ENCODE results near the gene TRAPPC10. TPM values are rescaled to one million over a fixed set of nuclear protein-coding genes. Genes with fewer than 3 reads are reported as not detected.
A peak's percentile ranks its signal among the peaks of the same experiment; 100 is the strongest.

The TRAPPC10 gene
- total RNA-seq, 3 donors from 2014 or later (not counting 1 experiment from before 2014, with no cell fraction given): 187 to 232 (median 213) TPM

DNA sequence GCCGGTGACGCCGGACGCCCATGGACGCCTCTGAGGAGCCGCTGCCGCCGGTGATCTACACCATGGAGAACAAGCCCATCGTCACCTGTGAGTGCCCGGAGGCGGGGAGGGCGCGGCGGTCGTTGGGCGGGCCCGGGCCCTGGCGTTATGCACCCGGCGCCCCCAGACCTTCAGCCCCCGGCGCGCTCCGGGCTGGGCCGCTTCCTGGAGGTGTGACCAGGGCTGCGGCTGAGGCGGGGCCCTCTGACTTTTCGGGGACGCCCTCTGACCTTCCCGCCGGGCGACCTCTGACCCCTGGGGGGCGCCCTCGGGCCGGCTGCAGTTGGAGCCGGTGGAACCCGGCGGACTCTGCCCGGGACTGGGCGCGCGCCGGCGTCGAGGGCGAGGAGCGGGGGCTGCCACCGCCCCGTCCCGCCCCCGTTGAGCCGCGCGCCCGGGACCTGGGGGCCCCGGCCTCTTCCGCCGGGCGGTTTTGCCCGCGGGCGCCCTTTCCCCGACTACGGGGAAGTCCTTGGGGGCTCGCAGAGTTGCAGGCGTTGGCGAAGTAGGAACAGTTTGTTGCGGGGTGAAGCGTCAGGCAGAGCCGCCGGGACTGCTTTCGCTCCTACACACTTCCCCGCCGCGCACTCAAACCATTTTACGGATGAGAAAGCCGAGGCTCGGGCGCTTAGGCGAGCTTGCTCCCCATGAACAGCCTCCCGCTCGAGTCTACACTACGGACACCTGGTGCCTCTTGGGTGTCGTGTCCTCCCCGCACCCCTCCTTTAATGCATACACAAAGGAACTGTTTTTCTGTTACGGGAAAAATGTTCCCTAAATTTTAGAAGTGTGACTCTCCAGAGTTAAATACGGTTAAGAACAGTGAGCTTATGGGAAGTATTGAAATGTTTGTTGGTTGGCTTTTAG is 618 bp downstream of the TRAPPC10 start:
- Histone ChIP-seq H3K27me3 (ENCODE audit: control insufficient read depth, insufficient read depth, low read length) (no peaks in the 10 kb centered on the region), H3K27ac (ENCODE audit: low read length) (peak overlapping the region; percentile 87), H3K36me3 (ENCODE audit: control insufficient read depth, insufficient read depth, low read length) (no peaks in the 10 kb centered on the region), H3K9me3 (ENCODE audit: control insufficient read depth, insufficient read depth, low read length) (no peaks in the 10 kb centered on the region), H3K4me3 (ENCODE audit: low read length) (peak overlapping the region; percentile 71), H3K4me1 (ENCODE audit: control insufficient read depth, insufficient read depth, low read length) (peaks cover 45% of the 10 kb centered on the region)
- Mint-ChIP-seq H3K4me3 (peak overlapping the region; percentile 95), H3K27me3 (ENCODE audit: low read depth in 2 of 2) (no peaks in the 10 kb centered on the region), H3K4me1 (peaks cover 66 to 69% of the 10 kb centered on the region in 2 donors), H3K9me3 (no peaks in the 10 kb centered on the region), H3K27ac (peak overlapping the region; percentile 95), H3K36me3 (no peaks in the 10 kb centered on the region)
- ATAC-seq: peak; percentile 71 to 82 (median 73)
- DNase-seq: peak; percentile 83 to 85
- TF ChIP-seq, protein P1, sequence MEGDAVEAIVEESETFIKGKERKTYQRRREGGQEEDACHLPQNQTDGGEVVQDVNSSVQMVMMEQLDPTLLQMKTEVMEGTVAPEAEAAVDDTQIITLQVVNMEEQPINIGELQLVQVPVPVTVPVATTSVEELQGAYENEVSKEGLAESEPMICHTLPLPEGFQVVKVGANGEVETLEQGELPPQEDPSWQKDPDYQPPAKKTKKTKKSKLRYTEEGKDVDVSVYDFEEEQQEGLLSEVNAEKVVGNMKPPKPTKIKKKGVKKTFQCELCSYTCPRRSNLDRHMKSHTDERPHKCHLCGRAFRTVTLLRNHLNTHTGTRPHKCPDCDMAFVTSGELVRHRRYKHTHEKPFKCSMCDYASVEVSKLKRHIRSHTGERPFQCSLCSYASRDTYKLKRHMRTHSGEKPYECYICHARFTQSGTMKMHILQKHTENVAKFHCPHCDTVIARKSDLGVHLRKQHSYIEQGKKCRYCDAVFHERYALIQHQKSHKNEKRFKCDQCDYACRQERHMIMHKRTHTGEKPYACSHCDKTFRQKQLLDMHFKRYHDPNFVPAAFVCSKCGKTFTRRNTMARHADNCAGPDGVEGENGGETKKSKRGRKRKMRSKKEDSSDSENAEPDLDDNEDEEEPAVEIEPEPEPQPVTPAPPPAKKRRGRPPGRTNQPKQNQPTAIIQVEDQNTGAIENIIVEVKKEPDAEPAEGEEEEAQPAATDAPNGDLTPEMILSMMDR (IDR thresholded peaks at IDR 0.05): peak; percentile 4
- under 1% methylated on average over 87 of the region's 87 CpGs for WGBS (ENCODE audit: insufficient coverage)
- intact Hi-C loops (cut with micrococcal nuclease): loop anchor here (1.0 to 10.0 kb wide), 5 partner anchors 9 to 362 kb away; no protein-coding TSS in a partner anchor

DNA sequence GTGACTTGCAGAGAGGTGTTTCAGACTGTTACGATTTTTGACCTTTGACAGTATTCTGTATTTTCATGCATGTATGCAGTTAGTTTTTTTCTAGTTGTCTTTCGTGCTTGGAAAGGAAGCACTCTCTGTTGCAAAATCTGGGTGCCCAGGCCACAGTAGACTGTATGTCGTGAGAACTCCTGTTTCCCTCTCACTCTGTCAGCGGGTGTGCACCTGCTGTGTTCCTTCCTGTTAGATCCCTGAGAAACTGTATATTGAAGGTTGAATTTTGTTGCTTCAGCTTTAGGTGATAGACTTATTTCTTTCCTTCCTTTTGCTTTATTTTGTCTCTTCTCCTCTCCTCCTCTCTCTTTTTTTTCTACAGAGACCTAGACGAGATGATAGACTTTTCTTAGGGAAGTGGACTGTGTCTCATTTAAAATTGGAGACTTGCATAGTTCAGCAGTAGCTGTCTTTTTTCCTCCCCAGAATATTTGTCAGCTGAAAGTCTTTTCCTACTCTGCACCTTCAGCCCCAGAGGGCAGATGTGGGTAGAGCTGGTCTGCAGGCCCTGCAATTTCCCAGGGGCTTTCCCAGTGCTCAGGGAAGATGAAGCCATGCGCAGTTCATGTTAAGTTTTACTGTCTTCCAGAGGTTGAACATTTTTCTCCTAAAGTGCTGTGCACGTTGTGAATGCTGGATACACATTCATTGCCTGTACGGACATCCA is 1.4 kb downstream of the TRAPPC10 start:
- DNase-seq (peak in 1 of 2 donors; percentile 80), ATAC-seq (peak in 2 of 3 donors; percentile 16 to 17)
- Histone ChIP-seq H3K4me1 (ENCODE audit: control insufficient read depth, insufficient read depth, low read length) (peaks cover 52% of the 10 kb centered on the region), H3K27ac (ENCODE audit: low read length) (peak overlapping the region; percentile 87), H3K27me3 (ENCODE audit: control insufficient read depth, insufficient read depth, low read length) (no peaks in the 10 kb centered on the region), H3K9me3 (ENCODE audit: control insufficient read depth, insufficient read depth, low read length) (no peaks in the 10 kb centered on the region), H3K36me3 (ENCODE audit: control insufficient read depth, insufficient read depth, low read length) (no peaks in the 10 kb centered on the region), H3K4me3 (ENCODE audit: low read length) (peak overlapping the region; percentile 71)
- no peaks in the 10 kb centered on the region for H3K36me3 Mint-ChIP-seq
- H3K9me3 Mint-ChIP-seq: no peaks in the 10 kb centered on the region
- TF ChIP-seq, protein P1 (IDR thresholded peaks at IDR 0.05): no peak
- peak overlapping the region; percentile 95 for H3K4me3 Mint-ChIP-seq
- peaks cover 72 to 74% of the 10 kb centered on the region in 2 donors for H3K4me1 Mint-ChIP-seq
- peak overlapping the region; percentile 95 for H3K27ac Mint-ChIP-seq
- intact Hi-C loops (cut with micrococcal nuclease): loop anchor here (1.0 to 10.0 kb wide), 5 partner anchors 8 to 361 kb away; no protein-coding TSS in a partner anchor
- WGBS (ENCODE audit: insufficient coverage): 0% methylated on average over 6 of the region's 8 CpGs
- H3K27me3 Mint-ChIP-seq (ENCODE audit: low read depth in 2 of 2): no peaks in the 10 kb centered on the region

DNA sequence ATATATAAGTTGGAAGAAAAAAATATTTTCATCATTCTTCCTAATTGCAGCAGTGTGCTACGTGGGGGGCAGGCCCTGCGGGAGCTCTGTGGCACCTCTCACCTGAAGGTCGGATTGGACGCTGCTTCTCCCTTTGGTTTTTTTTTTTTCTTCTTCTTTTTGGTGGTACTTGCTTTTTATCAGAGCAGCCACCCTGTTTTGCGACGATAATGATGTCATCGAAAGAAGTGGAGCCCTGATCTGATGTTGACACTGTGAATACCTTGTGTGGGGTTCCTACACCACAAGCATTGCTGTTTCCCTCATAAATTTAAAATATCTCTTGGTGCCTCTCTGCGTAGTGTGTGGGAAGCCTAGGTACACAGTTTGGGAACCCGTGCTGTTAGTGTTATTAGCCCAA is 5.5 kb downstream of the TRAPPC10 start:
- Histone ChIP-seq H3K4me3 (ENCODE audit: low read length) (no peak overlapping the region), H3K9me3 (ENCODE audit: control insufficient read depth, insufficient read depth, low read length) (no peaks in the 10 kb centered on the region), H3K4me1 (ENCODE audit: control insufficient read depth, insufficient read depth, low read length) (peaks cover 62% of the 10 kb centered on the region), H3K36me3 (ENCODE audit: control insufficient read depth, insufficient read depth, low read length) (no peaks in the 10 kb centered on the region), H3K27me3 (ENCODE audit: control insufficient read depth, insufficient read depth, low read length) (no peaks in the 10 kb centered on the region), H3K27ac (ENCODE audit: low read length) (no peak overlapping the region)
- ATAC-seq (no peak), DNase-seq (no peak)
- Mint-ChIP-seq H3K4me3 (peak overlapping the region; percentile 74), H3K36me3 (no peaks in the 10 kb centered on the region), H3K27ac (peak overlapping the region; percentile 95), H3K27me3 (ENCODE audit: low read depth in 2 of 2) (no peaks in the 10 kb centered on the region), H3K4me1 (peaks cover 83 to 90% of the 10 kb centered on the region in 2 donors), H3K9me3 (no peaks in the 10 kb centered on the region)
- intact Hi-C loops (cut with micrococcal nuclease): loop anchor here (10.0 kb wide), 1 partner anchor 357 kb away; no protein-coding TSS in a partner anchor
- WGBS (ENCODE audit: insufficient coverage): 88% methylated on average over 8 of the region's 9 CpGs
- TF ChIP-seq, protein P1 (IDR thresholded peaks at IDR 0.05): no peak
